Measurements from ENCODE around the gene APLP1. TPM values are rescaled to one million over a fixed set of nuclear protein-coding genes. Genes with fewer than 3 reads are reported as not detected.

Gene APLP1
- total RNA-seq, 1 experiment from 2014 or later: 36.9 TPM

- Histone ChIP-seq H2BK5ac (ENCODE audit: insufficient read length, low read length) (no peak overlapping the region), H2BK120ac (ENCODE audit: low read depth, low read length, poor library complexity, severe bottlenecking) (no peak overlapping the region), H4K20me1 (ENCODE audit: control insufficient read depth, insufficient read depth, insufficient read length) (no peaks in the 10 kb centered on the region), H3K4me2 (ENCODE audit: insufficient read depth, insufficient read length, low read length) (no peak overlapping the region), H2AFZ (ENCODE audit: low read length) (no peak overlapping the region), H2BK12ac (ENCODE audit: insufficient read length, low read depth, low read length) (no peak overlapping the region), H3K4ac (ENCODE audit: low read depth, low read length) (no peak overlapping the region), H3K14ac (ENCODE audit: insufficient read depth, low read length) (no peak overlapping the region), H3K79me2 (ENCODE audit: insufficient read depth, low read length) (no peaks in the 10 kb centered on the region), H2BK20ac (ENCODE audit: low read depth, low read length, poor library complexity, severe bottlenecking) (no peak overlapping the region), H3K27ac (ENCODE audit: insufficient read length, low read depth, low read length) (no peak overlapping the region), H3K4me1 (ENCODE audit: insufficient read depth, low read length) (no peaks in the 10 kb centered on the region; the same call in 1 of the 2 replicates), H3K23ac (ENCODE audit: insufficient read length, low read depth, low read length) (no peak overlapping the region), H4K5ac (ENCODE audit: insufficient read length, low read depth, low read length) (peak overlapping the region; percentile 72), H3K23me2 (ENCODE audit: insufficient read length, low read depth, low read length, poor library complexity, severe bottlenecking) (peaks cover 12% of the 10 kb centered on the region), H3K79me1 (ENCODE audit: insufficient read depth, low read depth, low read length, poor library complexity, severe bottlenecking) (no peaks in the 10 kb centered on the region), H3K18ac (ENCODE audit: insufficient read length, low read depth, low read length) (peak overlapping the region; percentile 87), H4K8ac (replicated peaks; ENCODE audit: insufficient read length, low read depth, low read length) (no peak overlapping the region), H2BK15ac (ENCODE audit: low read depth, low read length) (no peak overlapping the region), H3T11ph (ENCODE audit: low read length) (no peak overlapping the region), H4K91ac (ENCODE audit: insufficient read length, low read depth, low read length) (no peak overlapping the region), H2AK5ac (ENCODE audit: insufficient read length, low read length) (no peak overlapping the region), H3K56ac (ENCODE audit: insufficient read length, low read depth, low read length) (no peak overlapping the region), H3K9ac (ENCODE audit: extremely low read depth, insufficient read length, low read length) (no peak overlapping the region), H3K9me3 (ENCODE audit: control insufficient read depth, low read depth, low read length) (no peaks in the 10 kb centered on the region), H3K27me3 (ENCODE audit: insufficient read depth, low read length) (peaks cover 2% of the 10 kb centered on the region; the same call in 1 of the 2 replicates)
- Mint-ChIP-seq H3K9me3 (no peaks in the 10 kb centered on the region; a peak in 1 of 5 replicates), H3K27ac (peak overlapping the region in 1 of 3 experiments; percentile 81; a peak in 2 of 7 replicates), H3K36me3 (ENCODE audit: insufficient read depth in 1 of 3, low read depth in 3 of 3) (no peaks in the 10 kb centered on the region; a peak in 1 of 7 replicates), H3K27me3 (ENCODE audit: low read depth) (peaks cover 74% of the 10 kb centered on the region), H3K4me3 (peak overlapping the region; percentile 45 to 68), H3K4me1 (peaks cover 13 to 36% of the 10 kb centered on the region in 2 experiments)
- peak; percentile 84 for DNase-seq
- WGBS (ENCODE audit: extremely low coverage, insufficient read length, low lambda C conversion rate): no CpG with 5 or more reads among the region's 32 CpGs
- TF ChIP-seq, protein P1, sequence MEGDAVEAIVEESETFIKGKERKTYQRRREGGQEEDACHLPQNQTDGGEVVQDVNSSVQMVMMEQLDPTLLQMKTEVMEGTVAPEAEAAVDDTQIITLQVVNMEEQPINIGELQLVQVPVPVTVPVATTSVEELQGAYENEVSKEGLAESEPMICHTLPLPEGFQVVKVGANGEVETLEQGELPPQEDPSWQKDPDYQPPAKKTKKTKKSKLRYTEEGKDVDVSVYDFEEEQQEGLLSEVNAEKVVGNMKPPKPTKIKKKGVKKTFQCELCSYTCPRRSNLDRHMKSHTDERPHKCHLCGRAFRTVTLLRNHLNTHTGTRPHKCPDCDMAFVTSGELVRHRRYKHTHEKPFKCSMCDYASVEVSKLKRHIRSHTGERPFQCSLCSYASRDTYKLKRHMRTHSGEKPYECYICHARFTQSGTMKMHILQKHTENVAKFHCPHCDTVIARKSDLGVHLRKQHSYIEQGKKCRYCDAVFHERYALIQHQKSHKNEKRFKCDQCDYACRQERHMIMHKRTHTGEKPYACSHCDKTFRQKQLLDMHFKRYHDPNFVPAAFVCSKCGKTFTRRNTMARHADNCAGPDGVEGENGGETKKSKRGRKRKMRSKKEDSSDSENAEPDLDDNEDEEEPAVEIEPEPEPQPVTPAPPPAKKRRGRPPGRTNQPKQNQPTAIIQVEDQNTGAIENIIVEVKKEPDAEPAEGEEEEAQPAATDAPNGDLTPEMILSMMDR (conservative IDR thresholded peaks at IDR 0.05): peak; percentile 83
Observed at GRCh38 chr19:35851213-35852028, 17.0 kb upstream of the APLP1 start.
